Measurements from ENCODE around the gene INAFM2. TPM values are rescaled to one million over a fixed set of nuclear protein-coding genes. Genes with fewer than 3 reads are reported as not detected.

Gene INAFM2
- total and polyA plus RNA-seq, 2 donors: 11.3 to 24.5 TPM

DNA sequence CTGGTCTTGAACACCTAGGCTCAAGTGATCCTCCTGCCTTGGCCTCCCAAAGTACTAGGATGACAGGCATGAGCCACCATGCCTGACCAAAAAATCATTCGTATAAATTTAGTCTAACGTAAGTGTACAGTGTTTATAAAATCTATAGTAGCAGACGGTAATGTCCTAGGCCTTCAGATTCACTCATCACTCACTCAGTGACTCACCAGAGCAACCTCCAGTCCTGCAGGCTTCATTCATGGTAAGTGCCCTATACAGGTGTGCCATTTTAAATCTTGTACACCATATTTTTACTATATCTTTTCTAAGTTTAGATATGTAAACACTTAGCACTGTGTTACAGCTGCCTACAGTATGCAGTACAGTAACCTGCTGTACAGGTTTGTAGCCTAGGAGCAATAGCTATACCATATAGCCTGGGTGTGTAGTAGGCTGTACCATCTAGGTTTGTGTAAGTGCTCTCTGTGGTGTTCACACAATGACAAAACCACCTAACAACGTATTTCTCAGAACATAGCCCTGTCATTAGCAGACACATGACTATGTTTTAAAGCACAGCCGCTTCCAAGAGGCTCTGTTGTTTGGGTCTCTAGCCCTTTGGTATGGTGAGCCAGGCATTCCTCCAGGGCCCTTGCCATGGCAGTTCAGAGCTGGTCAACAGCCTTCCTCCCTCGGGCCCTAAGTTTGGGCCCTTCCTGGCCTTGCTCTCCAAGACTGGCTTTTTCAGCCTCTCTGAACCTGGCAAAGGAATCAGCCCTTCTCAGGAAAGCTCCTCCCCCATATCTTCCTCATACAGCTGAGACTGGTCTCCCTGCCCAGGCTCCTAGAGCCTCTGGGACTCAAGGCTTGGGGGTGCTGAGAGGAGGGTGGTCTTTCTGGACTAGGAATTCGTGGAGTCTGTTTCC is 19.2 kb downstream of the INAFM2 start:
- 52% methylated on average over 7 of the region's 7 CpGs for WGBS
- Histone ChIP-seq H3K4me3 (ENCODE audit: low read depth, low read length) (no peak overlapping the region), H3K36me3 (ENCODE audit: insufficient read depth) (no peaks in the 10 kb centered on the region), H3K4me1 (ENCODE audit: insufficient read depth) (peaks cover 6% of the 10 kb centered on the region), H3K27ac (ENCODE audit: low read depth) (peak overlapping the region; percentile 34)
- no peak for DNase-seq (ENCODE audit: extremely low spot score)

DNA sequence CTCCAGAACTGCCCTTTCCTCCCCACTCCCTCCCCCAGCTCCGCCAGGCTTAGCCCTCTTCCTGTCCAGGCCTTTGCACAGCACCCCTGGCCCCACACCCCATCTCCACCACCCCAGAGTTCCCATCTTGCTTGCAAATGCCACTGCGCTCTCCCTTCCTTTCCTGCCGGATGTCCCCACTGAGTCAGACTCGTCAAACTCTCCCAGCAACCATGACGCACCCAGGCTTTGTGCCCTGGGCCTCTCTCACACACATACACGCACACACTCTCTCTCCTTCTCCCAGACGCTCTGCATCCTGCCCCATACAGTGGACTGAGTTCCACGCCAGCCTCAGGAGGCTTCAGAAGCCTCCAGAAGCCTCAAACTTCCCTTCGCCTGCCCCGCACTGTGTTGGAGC is 20.0 kb downstream of the INAFM2 start:
- DNase-seq (ENCODE audit: extremely low spot score): no peak
- Histone ChIP-seq H3K4me1 (ENCODE audit: insufficient read depth) (peaks cover 6% of the 10 kb centered on the region), H3K4me3 (ENCODE audit: low read depth, low read length) (no peak overlapping the region), H3K36me3 (ENCODE audit: insufficient read depth) (no peaks in the 10 kb centered on the region), H3K27ac (ENCODE audit: low read depth) (peak overlapping the region; percentile 34)
- WGBS: 66% methylated on average over 10 of the region's 10 CpGs

GRCh38 chr15:40344217-40344616 is 20.7 kb downstream of the INAFM2 start:
- Histone ChIP-seq H3K4me3 (ENCODE audit: low read depth, low read length) (no peak overlapping the region), H3K27ac (ENCODE audit: low read depth) (no peak overlapping the region), H3K4me1 (ENCODE audit: insufficient read depth) (peaks cover 3% of the 10 kb centered on the region), H3K36me3 (ENCODE audit: insufficient read depth) (no peaks in the 10 kb centered on the region)
- WGBS: 53% methylated on average over 6 of the region's 6 CpGs
- no peak for DNase-seq (ENCODE audit: extremely low spot score)

DNA sequence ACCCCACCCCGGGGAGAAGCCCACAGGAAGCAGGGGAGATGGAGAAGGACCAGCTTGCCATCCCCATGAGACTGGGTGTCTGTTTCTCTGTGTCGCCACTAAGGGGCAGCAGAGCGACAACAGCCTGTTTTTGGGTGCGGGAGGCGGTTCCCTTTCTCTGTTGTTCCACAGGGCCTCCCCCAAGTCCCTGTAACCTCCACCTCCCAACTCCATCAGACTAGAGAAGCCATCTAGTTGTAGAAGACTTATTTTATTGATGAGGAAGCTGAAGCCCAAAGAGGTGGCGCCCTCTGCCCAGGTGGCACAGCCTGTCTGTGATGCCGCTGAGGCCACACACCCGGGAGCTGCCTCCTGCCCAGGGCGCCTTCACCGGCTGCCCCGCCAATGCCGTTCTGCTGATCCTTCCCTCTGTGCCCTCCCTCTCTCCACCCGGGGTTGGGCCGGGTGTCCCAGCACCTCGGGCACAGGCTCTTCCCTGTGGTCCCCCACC is 21.2 kb downstream of the INAFM2 start:
- H3K36me3 ChIP-seq (ENCODE audit: insufficient read depth): no peaks in the 10 kb centered on the region
- WGBS: 44% methylated on average over 15 of the region's 15 CpGs
- no peak overlapping the region for H3K27ac ChIP-seq (ENCODE audit: low read depth)
- peaks cover 3% of the 10 kb centered on the region for H3K4me1 ChIP-seq (ENCODE audit: insufficient read depth)
- DNase-seq (ENCODE audit: extremely low spot score): no peak
- no peak overlapping the region for H3K4me3 ChIP-seq (ENCODE audit: low read depth, low read length)

- 70% methylated on average over 10 of the region's 10 CpGs for WGBS
- Histone ChIP-seq H3K36me3 (ENCODE audit: insufficient read depth) (no peaks in the 10 kb centered on the region), H3K4me3 (ENCODE audit: low read depth, low read length) (no peak overlapping the region), H3K27ac (ENCODE audit: low read depth) (peak overlapping the region; percentile 18), H3K4me1 (ENCODE audit: insufficient read depth) (peaks cover 3% of the 10 kb centered on the region)
- no peak for DNase-seq (ENCODE audit: extremely low spot score)
Observed at GRCh38 chr15:40345225-40345866, 21.9 kb downstream of the INAFM2 start.

GRCh38 chr15:40345867-40346578 is 22.5 kb downstream of the INAFM2 start:
- WGBS: 87% methylated on average over 6 of the region's 6 CpGs
- peak overlapping the region; percentile 18 for H3K27ac ChIP-seq (ENCODE audit: low read depth)
- DNase-seq (ENCODE audit: extremely low spot score): no peak
- no peaks in the 10 kb centered on the region for H3K36me3 ChIP-seq (ENCODE audit: insufficient read depth)
- peaks cover 1% of the 10 kb centered on the region for H3K4me1 ChIP-seq (ENCODE audit: insufficient read depth)
- no peak overlapping the region for H3K4me3 ChIP-seq (ENCODE audit: low read depth, low read length)

- Histone ChIP-seq H3K4me1 (ENCODE audit: insufficient read depth) (no peaks in the 10 kb centered on the region), H3K4me3 (ENCODE audit: low read depth, low read length) (no peak overlapping the region), H3K27ac (ENCODE audit: low read depth) (peak overlapping the region; percentile 53), H3K36me3 (ENCODE audit: insufficient read depth) (no peaks in the 10 kb centered on the region)
- DNase-seq (ENCODE audit: extremely low spot score): no peak
- 87% methylated on average over 15 of the region's 15 CpGs for WGBS
Observed at GRCh38 chr15:40346579-40347558, 23.4 kb downstream of the INAFM2 start.

DNA sequence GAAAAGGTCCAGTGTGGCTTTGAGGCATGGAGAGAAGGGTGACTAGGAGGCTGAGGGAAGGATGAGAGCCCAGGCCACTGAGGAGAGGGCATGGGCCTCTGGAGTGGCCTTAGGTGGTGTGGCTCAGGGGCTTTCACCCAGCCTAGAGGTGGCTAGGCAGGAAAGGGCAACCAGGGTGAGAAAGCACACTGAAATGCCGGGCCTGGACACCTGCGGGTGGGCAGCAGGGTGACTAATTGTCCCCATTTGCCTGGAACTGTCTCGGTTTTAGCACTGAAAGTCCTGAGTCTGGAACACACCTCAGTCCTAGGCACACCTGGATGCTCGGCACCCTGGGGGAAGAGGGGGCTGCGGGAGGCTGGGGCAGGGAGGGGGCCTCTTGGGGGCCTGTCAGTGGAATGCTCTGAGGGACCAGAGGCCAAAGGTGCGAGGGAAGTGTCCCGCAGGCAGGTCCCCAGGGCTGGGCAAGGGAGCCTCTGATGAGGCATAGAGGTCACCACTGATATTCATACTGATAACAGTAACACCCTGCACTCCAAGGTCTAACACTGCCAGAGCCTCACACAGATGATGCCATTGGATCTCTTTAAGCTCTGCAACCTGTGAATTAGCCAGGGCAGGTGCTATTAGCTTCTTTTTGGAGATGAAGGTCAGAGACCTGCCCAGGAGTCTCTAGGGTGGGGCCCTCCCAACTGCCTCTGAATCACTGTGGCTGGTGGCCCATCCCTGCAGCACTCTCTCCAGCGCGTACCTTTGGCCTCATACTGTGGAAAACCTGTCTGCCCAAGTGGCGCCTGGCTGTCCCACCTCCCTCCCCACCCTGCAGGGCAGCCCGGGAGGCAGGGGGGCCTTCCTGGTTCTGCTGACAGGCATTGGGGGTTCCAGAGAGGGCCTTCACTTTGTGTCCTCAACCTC is 24.3 kb downstream of the INAFM2 start:
- WGBS: 83% methylated on average over 11 of the region's 11 CpGs
- Histone ChIP-seq H3K36me3 (ENCODE audit: insufficient read depth) (no peaks in the 10 kb centered on the region), H3K4me3 (ENCODE audit: low read depth, low read length) (no peak overlapping the region), H3K27ac (ENCODE audit: low read depth) (peak overlapping the region; percentile 53), H3K4me1 (ENCODE audit: insufficient read depth) (no peaks in the 10 kb centered on the region)
- no peak for DNase-seq (ENCODE audit: extremely low spot score)

DNA sequence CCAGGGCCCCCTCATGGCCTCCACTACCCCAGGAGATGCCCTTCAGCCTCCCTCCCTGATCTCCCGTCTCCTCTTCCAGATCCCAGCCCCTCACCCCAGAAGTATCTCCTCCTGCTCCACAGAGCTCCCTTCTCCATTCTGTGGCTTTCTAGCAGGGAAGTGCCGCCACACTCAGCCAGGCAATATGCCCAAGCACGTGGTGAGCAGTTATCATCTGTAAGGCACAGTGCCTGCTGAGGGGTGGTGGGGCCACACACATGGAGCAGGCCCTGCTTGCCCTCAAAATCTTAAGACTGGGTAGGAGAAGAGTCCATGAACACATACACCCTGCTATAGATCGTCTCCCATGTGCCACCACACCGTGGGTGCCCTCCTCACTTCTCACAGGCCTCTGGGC is 25.0 kb downstream of the INAFM2 start:
- no peaks in the 10 kb centered on the region for H3K4me1 ChIP-seq (ENCODE audit: insufficient read depth)
- H3K27ac ChIP-seq (ENCODE audit: low read depth): peak overlapping the region; percentile 44
- no peaks in the 10 kb centered on the region for H3K36me3 ChIP-seq (ENCODE audit: insufficient read depth)
- 86% methylated on average over 5 of the region's 5 CpGs for WGBS
- DNase-seq (ENCODE audit: extremely low spot score): no peak
- H3K4me3 ChIP-seq (ENCODE audit: low read depth, low read length): no peak overlapping the region

GRCh38 chr15:40349163-40349562 is 25.7 kb downstream of the INAFM2 start:
- H3K4me1 ChIP-seq (ENCODE audit: insufficient read depth): no peaks in the 10 kb centered on the region
- no peak overlapping the region for H3K4me3 ChIP-seq (ENCODE audit: low read depth, low read length)
- no peaks in the 10 kb centered on the region for H3K36me3 ChIP-seq (ENCODE audit: insufficient read depth)
- DNase-seq (ENCODE audit: extremely low spot score): no peak
- WGBS: 92% methylated on average over 5 of the region's 5 CpGs
- H3K27ac ChIP-seq (ENCODE audit: low read depth): no peak overlapping the region

DNA sequence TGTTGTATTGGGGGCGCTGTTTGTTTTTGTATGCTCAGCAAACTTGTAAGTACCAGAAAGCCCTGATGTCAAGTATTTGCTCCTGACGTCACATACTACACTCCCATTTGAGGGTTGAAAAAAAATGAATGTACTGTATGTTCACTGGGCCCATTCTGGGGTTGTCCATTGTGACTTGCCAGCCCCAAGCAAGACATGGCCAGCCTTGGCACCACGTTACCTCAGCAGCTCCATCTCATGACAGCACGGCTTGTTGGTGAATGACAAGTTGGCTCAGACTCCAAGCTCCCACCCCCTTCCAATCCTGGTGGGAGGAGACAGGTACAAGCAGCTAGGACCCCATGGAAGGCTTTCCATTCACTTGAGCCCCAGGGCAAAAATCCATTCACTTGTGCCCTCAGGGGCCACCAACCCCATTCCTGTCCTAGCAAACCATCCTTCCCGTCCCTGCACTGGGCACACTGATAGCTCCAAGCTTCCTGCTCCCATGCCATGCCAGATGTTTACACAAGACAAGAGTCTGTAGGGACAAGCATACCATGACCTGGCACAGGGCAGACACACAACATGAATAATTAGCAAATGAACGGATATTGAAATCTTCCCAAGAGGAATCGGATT is 28.9 kb downstream of the INAFM2 start:
- WGBS: 87% methylated on average over 7 of the region's 7 CpGs
- no peak overlapping the region for H3K4me3 ChIP-seq (ENCODE audit: low read depth, low read length)
- no peak for DNase-seq (ENCODE audit: extremely low spot score)
- no peaks in the 10 kb centered on the region for H3K4me1 ChIP-seq (ENCODE audit: insufficient read depth)
- H3K27ac ChIP-seq (ENCODE audit: low read depth): no peak overlapping the region
- no peaks in the 10 kb centered on the region for H3K36me3 ChIP-seq (ENCODE audit: insufficient read depth)

- DNase-seq (ENCODE audit: extremely low spot score): no peak
- 77% methylated on average over 5 of the region's 5 CpGs for WGBS
- H3K4me1 ChIP-seq (ENCODE audit: insufficient read depth): no peaks in the 10 kb centered on the region
- H3K36me3 ChIP-seq (ENCODE audit: insufficient read depth): no peaks in the 10 kb centered on the region
- no peak overlapping the region for H3K27ac ChIP-seq (ENCODE audit: low read depth)
- no peak overlapping the region for H3K4me3 ChIP-seq (ENCODE audit: low read depth, low read length)
Observed at GRCh38 chr15:40353697-40354096, 30.2 kb downstream of the INAFM2 start.
